PC-9 (cell line): Measurements from ENCODE around the gene WIPF1.

Source experiments
- CTCF ChIP-seq: fragments of 200-600 bp; sonication (generic); conservative IDR thresholded peaks from 2 replicates; pipeline ENCODE4 v1.6.1; 2017; ENCODE audit warnings: mixed run types, antibody characterized with exemption, mild to moderate bottlenecking, moderate library complexity
- EZH2 ChIP-seq: fragments of 200-600 bp; sonication (generic); IDR thresholded peaks from 2 replicates; pipeline ENCODE4 v1.8.0; 2017; ENCODE audit warnings: antibody characterized with exemption, low read depth

GRCh38 chr2:174577967-174578589 lies 19.5 kb downstream of the WIPF1 start:
- TF ChIP-seq CTCF = peak; percentile 62
- no peak for TF ChIP-seq EZH2
